CD4-positive, alpha-beta T cell (primary cell): ENCODE data around the gene ENTPD6. TPM values are rescaled to one million over a fixed set of nuclear protein-coding genes. Genes with fewer than 3 reads are reported as not detected.
A peak's percentile ranks its signal among the peaks of the same experiment; 100 is the strongest.

ENCODE experiments used
- ATAC-seq: fragments of 200-7000 bp; cut with Tn5 transposase; one replicate; pipeline ENCODE4 v1.10.0; 2022; ENCODE audit warnings: mild to moderate bottlenecking; ENCODE audit not compliant: poor library complexity
- CTCF ChIA-PET: fragments of 350-600 bp; sonication (Branson Sonifier 250); formaldehyde crosslinking; loops from one replicate; lab custom pipeline; 2021; ENCODE audit warnings: antibody characterized with exemption, inconsistent platforms; lab: Charles Lee
- POLR2A ChIA-PET: fragments of 350-600 bp; sonication (Branson Sonifier 250); formaldehyde crosslinking; loops from one replicate; lab custom pipeline; 2021; ENCODE audit warnings: antibody characterized with exemption, inconsistent platforms; lab: Charles Lee
- DNase-seq, 14 experiments: peaks; one replicate each; pipeline ENCODE4 v3.0.0-alpha.2; 2013 to 2020; ENCODE audit warnings: mixed read lengths in 2 of 14
- H3K27ac ChIP-seq, 2 donors: one replicate each; pipeline versions ENCODE4 v1.5.1 to v1.7.0; 2013; ENCODE audit warnings: low read length in 2 of 2, low read depth in 1 of 2, mild to moderate bottlenecking in 1 of 2
- H3K27me3 ChIP-seq, 2 experiments: 1 replicate in 1 of 2; 2 replicates in 1 of 2; pipeline versions ENCODE4 v1.6.1 to v1.7.0; 2013; ENCODE audit warnings: low read length in 2 of 2, control low read depth in 1 of 2, mild to moderate bottlenecking in 1 of 2, moderate library complexity in 1 of 2; ENCODE audit not compliant: insufficient read depth in 2 of 2, control insufficient read depth in 1 of 2
- H3K36me3 ChIP-seq: one replicate; pipeline ENCODE4 v1.6.1; 2013; ENCODE audit warnings: low read length, control low read depth; ENCODE audit not compliant: insufficient read depth
- H3K4me1 ChIP-seq: one replicate; pipeline ENCODE4 v1.6.1; 2013; ENCODE audit warnings: low read length, control low read depth; ENCODE audit not compliant: insufficient read depth
- H3K4me3 ChIP-seq: one replicate; pipeline ENCODE4 v1.5.1; 2013; ENCODE audit warnings: mild to moderate bottlenecking, low read length, moderate library complexity
- H3K9me3 ChIP-seq, 2 experiments: 1 replicate in 1 of 2; 2 replicates in 1 of 2; pipeline versions ENCODE4 v1.6.1 to v1.7.0; 2013; ENCODE audit warnings: low read length in 2 of 2, mild to moderate bottlenecking in 2 of 2, control low read depth in 1 of 2, moderate library complexity in 1 of 2; ENCODE audit not compliant: control insufficient read depth in 1 of 2, insufficient read depth in 1 of 2
- H3K27ac Mint-ChIP-seq: one replicate; pipeline ENCODE4 v1.8.0; 2020; ENCODE audit warnings: mixed read lengths
- H3K27me3 Mint-ChIP-seq: one replicate; pipeline ENCODE4 v1.8.0; 2021; ENCODE audit warnings: mixed read lengths
- H3K36me3 Mint-ChIP-seq: one replicate; pipeline ENCODE4 v1.8.0; 2021; ENCODE audit warnings: low read depth, mixed read lengths
- H3K4me1 Mint-ChIP-seq: one replicate; pipeline ENCODE4 v1.8.0; 2021; ENCODE audit warnings: low read depth, mixed read lengths
- H3K4me3 Mint-ChIP-seq: one replicate; pipeline ENCODE4 v1.8.0; 2020; ENCODE audit warnings: mild to moderate bottlenecking, mixed read lengths
- H3K9me3 Mint-ChIP-seq: one replicate; pipeline ENCODE4 v1.8.0; 2020; ENCODE audit warnings: mixed read lengths
- CTCF ChIP-seq: fragments of 200-600 bp; IDR thresholded peaks from one replicate; pipeline ENCODE4 v1.8.0; 2022; ENCODE audit warnings: antibody characterized with exemption, mild to moderate bottlenecking
- intact Hi-C, 2 experiments: fragments of 100-400 bp; cut with DNase I in 1 of 2; cut with micrococcal nuclease in 1 of 2; formaldehyde crosslinking; loops; one replicate each; pipeline versions ENCODE4 v1.15.1 to v1.9.0; 2023 to 2025; cut with DNase I, micrococcal nuclease
- total RNA-seq, 174 experiments: library from RNA in 2 of 174; stranded (reverse) in 2 of 174; gene quantifications; one replicate each; pipeline ENCODE4 v1.2.3 and lab custom pipeline; 2021 to 2026

Gene ENTPD6
- total RNA-seq, 2 experiments from 2014 or later = 78.5 to 85.1 TPM

- H3K36me3 ChIP-seq = peaks cover 75% of the 10 kb centered on the region
Observed at GRCh38 chr20:25275813-25276532, 80.5 kb downstream of the ENTPD6 start.

More at GRCh38 chr20:25275813-25276532, 80.5 kb downstream of the ENTPD6 start:
- Mint-ChIP-seq H3K36me3 (peaks cover 75% of the 10 kb centered on the region), H3K4me1 (no peaks in the 10 kb centered on the region), H3K27ac (no peak overlapping the region), H3K27me3 (no peaks in the 10 kb centered on the region), H3K9me3 (no peaks in the 10 kb centered on the region), H3K4me3 (no peak overlapping the region)
- no peak for ATAC-seq
- Histone ChIP-seq H3K4me1 (no peaks in the 10 kb centered on the region), H3K27ac (no peak overlapping the region), H3K27me3 (no peaks in the 10 kb centered on the region), H3K4me3 (no peak overlapping the region), H3K9me3 (no peaks in the 10 kb centered on the region)
- ChIA-PET CTCF (no interaction called here), POLR2A (no interaction called here)
- no peak for TF ChIP-seq CTCF
- DNase-seq = peak in 1 of 14 experiments; percentile 28
- intact Hi-C loops = no loop called here

Other genes starting within 250 kb of the ENTPD6 start
- 1 to 10 TPM; 3.2 to 4.4 TPM for gene CST7, start 246.4 kb upstream of the ENTPD6 start, total RNA-seq
- 10 to 100 TPM in 1 of 2 experiments, 1 to 10 TPM in 1; 9.5 to 11.3 TPM for gene APMAP, start 203.0 kb upstream of the ENTPD6 start, total RNA-seq
- gene ACSS1, start 137.6 kb upstream of the ENTPD6 start, total RNA-seq = 10 to 100 TPM; 18.9 TPM
- gene VSX1, start 113.6 kb upstream of the ENTPD6 start, total RNA-seq = not detected
- gene PYGB, start 52.4 kb downstream of the ENTPD6 start, total RNA-seq = 10 to 100 TPM; 26.3 to 27.5 TPM
- 10 to 100 TPM; 13.4 to 17.0 TPM for gene ABHD12, start 195.1 kb downstream of the ENTPD6 start, total RNA-seq
- gene GINS1, start 212.0 kb downstream of the ENTPD6 start, total RNA-seq = under 1 TPM; 0.08 to 0.17 TPM